WTC11 (cell line): Measurements from ENCODE around the gene SNX13. TPM values are rescaled to one million over a fixed set of nuclear protein-coding genes. Genes with fewer than 3 reads are reported as not detected.

Source experiments
- ATAC-seq: fragments of 200-7000 bp; cut with Tn5 transposase; 2 replicates; pipeline ENCODE4 v1.10.0; 2021; ENCODE audit warnings: mild to moderate bottlenecking, moderate library complexity
- CTCF ChIA-PET: fragments of 300-600 bp; sonication (Branson Sonifier 250); formaldehyde crosslinking; loops from one replicate; lab custom pipeline; 2021; ENCODE audit warnings: antibody characterized with exemption; lab: Charles Lee
- POLR2A ChIA-PET: fragments of 350-600 bp; sonication (Branson Sonifier 250); formaldehyde crosslinking; loops from one replicate; lab custom pipeline; 2021; ENCODE audit warnings: antibody characterized with exemption; lab: Charles Lee
- DNase-seq: peaks from one replicate; pipeline ENCODE4 v3.0.0; 2021; ENCODE audit warnings: low spot score
- H3K27ac Mint-ChIP-seq: 2 replicates; pipeline ENCODE4 v1.8.0; 2021; ENCODE audit warnings: mixed read lengths
- H3K27me3 Mint-ChIP-seq: 2 replicates; pipeline ENCODE4 v1.8.0; 2021; ENCODE audit warnings: low read depth, mild to moderate bottlenecking, moderate library complexity, mixed read lengths
- H3K36me3 Mint-ChIP-seq: 2 replicates; pipeline ENCODE4 v1.8.0; 2021; ENCODE audit warnings: mixed read lengths
- H3K4me1 Mint-ChIP-seq: 2 replicates; pipeline ENCODE4 v1.8.0; 2022; ENCODE audit warnings: mixed read lengths
- H3K4me3 Mint-ChIP-seq: 2 replicates; pipeline ENCODE4 v1.8.0; 2021; ENCODE audit warnings: mild to moderate bottlenecking, moderate library complexity, mixed read lengths
- H3K9me3 Mint-ChIP-seq: 2 replicates; pipeline ENCODE4 v1.8.0; 2021; ENCODE audit warnings: mixed read lengths
- CREB1 ChIP-seq: sonication (generic); formaldehyde crosslinking; IDR thresholded peaks from 2 replicates; pipeline ENCODE4 v1.8.0; 2023; ENCODE audit warnings: mild to moderate bottlenecking, missing genetic modification reagents
- CREM ChIP-seq: sonication (generic); formaldehyde crosslinking; IDR thresholded peaks from 2 replicates; pipeline ENCODE4 v1.8.1; 2022; ENCODE audit warnings: mild to moderate bottlenecking, missing genetic modification reagents, moderate library complexity
- FOXJ3 ChIP-seq: sonication (generic); formaldehyde crosslinking; IDR thresholded peaks from 2 replicates; pipeline ENCODE4 v1.9.0; 2021; ENCODE audit warnings: missing genetic modification reagents, mild to moderate bottlenecking, borderline replicate concordance
- GTF2I ChIP-seq: fragments of 250-450 bp; sonication (Bioruptor Pico); conservative IDR thresholded peaks from 2 replicates; pipeline ENCODE4 v1.4.0; 2021; ENCODE audit warnings: mild to moderate bottlenecking
- IRF2 ChIP-seq: sonication (generic); formaldehyde crosslinking; IDR thresholded peaks from 2 replicates; pipeline ENCODE4 v1.8.0; 2022; ENCODE audit warnings: low read depth, missing genetic modification reagents, borderline replicate concordance
- JUN ChIP-seq: sonication (generic); formaldehyde crosslinking; IDR thresholded peaks from 2 replicates; pipeline ENCODE4 v1.8.0; 2023; ENCODE audit warnings: mild to moderate bottlenecking, missing genetic modification reagents
- NR2C2 ChIP-seq: sonication (generic); formaldehyde crosslinking; IDR thresholded peaks from 2 replicates; pipeline ENCODE4 v1.8.0; 2022; ENCODE audit warnings: mild to moderate bottlenecking, missing genetic modification reagents
- PREB ChIP-seq: sonication (generic); formaldehyde crosslinking; IDR thresholded peaks from 2 replicates; pipeline ENCODE4 v1.8.1; 2022; ENCODE audit warnings: mild to moderate bottlenecking, missing genetic modification reagents, moderate library complexity, borderline replicate concordance
- SMAD4 ChIP-seq: sonication (generic); formaldehyde crosslinking; IDR thresholded peaks from 2 replicates; pipeline ENCODE4 v1.8.0; 2022; ENCODE audit warnings: mild to moderate bottlenecking, missing genetic modification reagents
- TEAD1 ChIP-seq: sonication (generic); formaldehyde crosslinking; IDR thresholded peaks from 2 replicates; pipeline ENCODE4 v1.8.0; 2022; ENCODE audit warnings: mild to moderate bottlenecking, missing genetic modification reagents
- ZBTB21 ChIP-seq: sonication (generic); formaldehyde crosslinking; IDR thresholded peaks from 2 replicates; pipeline ENCODE4 v1.8.1; 2023; ENCODE audit warnings: mild to moderate bottlenecking, missing genetic modification reagents, borderline replicate concordance
- ZNF121 ChIP-seq: sonication (generic); formaldehyde crosslinking; IDR thresholded peaks from 2 replicates; pipeline ENCODE4 v1.8.0; 2023; ENCODE audit warnings: missing genetic modification reagents
- ZNF396 ChIP-seq: fragments of 250-450 bp; sonication (Bioruptor Pico); IDR thresholded peaks from 2 replicates; pipeline ENCODE4 v1.8.0; 2021; ENCODE audit warnings: mild to moderate bottlenecking, moderate library complexity, borderline replicate concordance
- ZSCAN18 ChIP-seq: fragments of 250-450 bp; sonication (Bioruptor Pico); IDR thresholded peaks from 2 replicates; pipeline ENCODE4 v2.1.2; 2022; ENCODE audit warnings: mild to moderate bottlenecking, moderate library complexity
- total RNA-seq: library from RNA; stranded (reverse); gene quantifications from 3 replicates; pipeline ENCODE4 v1.2.3, GENCODE V29; 2021
- TF ChIP-seq, protein P1 (sequence below): fragments of 250-450 bp; sonication (Bioruptor Pico); IDR thresholded peaks from 2 replicates; pipeline ENCODE4 v1.9.0; 2021; ENCODE audit warnings: moderate library complexity, mild to moderate bottlenecking, inconsistent platforms, borderline replicate concordance
- TF ChIP-seq, protein P2 (sequence below): sonication (generic); formaldehyde crosslinking; IDR thresholded peaks from 2 replicates; pipeline ENCODE4 v1.8.1; 2022; ENCODE audit warnings: low read depth, missing genetic modification reagents, borderline replicate concordance
- TF ChIP-seq, protein P3 (sequence below): fragments of 250-450 bp; sonication (Bioruptor Pico); IDR thresholded peaks from 2 replicates; pipeline ENCODE4 v1.8.0; 2021; ENCODE audit warnings: mild to moderate bottlenecking
- TF ChIP-seq, protein P4 (sequence below): sonication (generic); formaldehyde crosslinking; IDR thresholded peaks from 2 replicates; pipeline ENCODE4 v1.8.1; 2023; ENCODE audit warnings: mild to moderate bottlenecking, missing genetic modification reagents, borderline replicate concordance
- TF ChIP-seq, protein P5 (sequence below): sonication (generic); formaldehyde crosslinking; IDR thresholded peaks from 2 replicates; pipeline ENCODE4 v1.8.1; 2023; ENCODE audit warnings: mild to moderate bottlenecking, missing genetic modification reagents
- TF ChIP-seq, protein P6 (sequence below): sonication (generic); formaldehyde crosslinking; IDR thresholded peaks from 2 replicates; pipeline ENCODE4 v1.8.0; 2023; ENCODE audit warnings: missing genetic modification reagents

SNX13 gene
- total RNA-seq, 1 experiment from 2014 or later: 27.5 TPM

- TF ChIP-seq, protein P1, sequence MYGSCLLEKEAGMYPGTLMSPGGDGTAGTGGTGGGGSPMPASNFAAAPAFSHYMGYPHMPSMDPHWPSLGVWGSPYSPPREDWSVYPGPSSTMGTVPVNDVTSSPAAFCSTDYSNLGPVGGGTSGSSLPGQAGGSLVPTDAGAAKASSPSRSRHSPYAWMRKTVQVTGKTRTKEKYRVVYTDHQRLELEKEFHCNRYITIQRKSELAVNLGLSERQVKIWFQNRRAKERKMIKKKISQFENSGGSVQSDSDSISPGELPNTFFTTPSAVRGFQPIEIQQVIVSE (CRISPR knock-in tag): no peak
- TF ChIP-seq, protein P2, sequence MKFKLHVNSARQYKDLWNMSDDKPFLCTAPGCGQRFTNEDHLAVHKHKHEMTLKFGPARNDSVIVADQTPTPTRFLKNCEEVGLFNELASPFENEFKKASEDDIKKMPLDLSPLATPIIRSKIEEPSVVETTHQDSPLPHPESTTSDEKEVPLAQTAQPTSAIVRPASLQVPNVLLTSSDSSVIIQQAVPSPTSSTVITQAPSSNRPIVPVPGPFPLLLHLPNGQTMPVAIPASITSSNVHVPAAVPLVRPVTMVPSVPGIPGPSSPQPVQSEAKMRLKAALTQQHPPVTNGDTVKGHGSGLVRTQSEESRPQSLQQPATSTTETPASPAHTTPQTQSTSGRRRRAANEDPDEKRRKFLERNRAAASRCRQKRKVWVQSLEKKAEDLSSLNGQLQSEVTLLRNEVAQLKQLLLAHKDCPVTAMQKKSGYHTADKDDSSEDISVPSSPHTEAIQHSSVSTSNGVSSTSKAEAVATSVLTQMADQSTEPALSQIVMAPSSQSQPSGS (CRISPR knock-in tag): no peak
- TF ChIP-seq NR2C2 (no peak), FOXJ3 (no peak)
These were observed 97.3 kb downstream of the SNX13 start (continued) for GRCh38 chr7:17843041-17843440.

GRCh38 chr7:17832820-17833355, 107.4 kb downstream of the SNX13 start:
- Mint-ChIP-seq H3K4me3 (no peak overlapping the region), H3K4me1 (no peaks in the 10 kb centered on the region), H3K27ac (no peak overlapping the region), H3K36me3 (no peaks in the 10 kb centered on the region), H3K9me3 (no peaks in the 10 kb centered on the region), H3K27me3 (no peaks in the 10 kb centered on the region)
- no peak for DNase-seq
- ChIA-PET POLR2A (no interaction called here), CTCF (no interaction called here)
- TF ChIP-seq, protein P3, sequence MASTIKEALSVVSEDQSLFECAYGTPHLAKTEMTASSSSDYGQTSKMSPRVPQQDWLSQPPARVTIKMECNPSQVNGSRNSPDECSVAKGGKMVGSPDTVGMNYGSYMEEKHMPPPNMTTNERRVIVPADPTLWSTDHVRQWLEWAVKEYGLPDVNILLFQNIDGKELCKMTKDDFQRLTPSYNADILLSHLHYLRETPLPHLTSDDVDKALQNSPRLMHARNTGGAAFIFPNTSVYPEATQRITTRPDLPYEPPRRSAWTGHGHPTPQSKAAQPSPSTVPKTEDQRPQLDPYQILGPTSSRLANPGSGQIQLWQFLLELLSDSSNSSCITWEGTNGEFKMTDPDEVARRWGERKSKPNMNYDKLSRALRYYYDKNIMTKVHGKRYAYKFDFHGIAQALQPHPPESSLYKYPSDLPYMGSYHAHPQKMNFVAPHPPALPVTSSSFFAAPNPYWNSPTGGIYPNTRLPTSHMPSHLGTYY (CRISPR knock-in tag): no peak
- TF ChIP-seq, protein P4, sequence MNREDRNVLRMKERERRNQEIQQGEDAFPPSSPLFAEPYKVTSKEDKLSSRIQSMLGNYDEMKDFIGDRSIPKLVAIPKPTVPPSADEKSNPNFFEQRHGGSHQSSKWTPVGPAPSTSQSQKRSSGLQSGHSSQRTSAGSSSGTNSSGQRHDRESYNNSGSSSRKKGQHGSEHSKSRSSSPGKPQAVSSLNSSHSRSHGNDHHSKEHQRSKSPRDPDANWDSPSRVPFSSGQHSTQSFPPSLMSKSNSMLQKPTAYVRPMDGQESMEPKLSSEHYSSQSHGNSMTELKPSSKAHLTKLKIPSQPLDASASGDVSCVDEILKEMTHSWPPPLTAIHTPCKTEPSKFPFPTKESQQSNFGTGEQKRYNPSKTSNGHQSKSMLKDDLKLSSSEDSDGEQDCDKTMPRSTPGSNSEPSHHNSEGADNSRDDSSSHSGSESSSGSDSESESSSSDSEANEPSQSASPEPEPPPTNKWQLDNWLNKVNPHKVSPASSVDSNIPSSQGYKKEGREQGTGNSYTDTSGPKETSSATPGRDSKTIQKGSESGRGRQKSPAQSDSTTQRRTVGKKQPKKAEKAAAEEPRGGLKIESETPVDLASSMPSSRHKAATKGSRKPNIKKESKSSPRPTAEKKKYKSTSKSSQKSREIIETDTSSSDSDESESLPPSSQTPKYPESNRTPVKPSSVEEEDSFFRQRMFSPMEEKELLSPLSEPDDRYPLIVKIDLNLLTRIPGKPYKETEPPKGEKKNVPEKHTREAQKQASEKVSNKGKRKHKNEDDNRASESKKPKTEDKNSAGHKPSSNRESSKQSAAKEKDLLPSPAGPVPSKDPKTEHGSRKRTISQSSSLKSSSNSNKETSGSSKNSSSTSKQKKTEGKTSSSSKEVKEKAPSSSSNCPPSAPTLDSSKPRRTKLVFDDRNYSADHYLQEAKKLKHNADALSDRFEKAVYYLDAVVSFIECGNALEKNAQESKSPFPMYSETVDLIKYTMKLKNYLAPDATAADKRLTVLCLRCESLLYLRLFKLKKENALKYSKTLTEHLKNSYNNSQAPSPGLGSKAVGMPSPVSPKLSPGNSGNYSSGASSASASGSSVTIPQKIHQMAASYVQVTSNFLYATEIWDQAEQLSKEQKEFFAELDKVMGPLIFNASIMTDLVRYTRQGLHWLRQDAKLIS: no peak
- TF ChIP-seq JUN (no peak), GTF2I (CRISPR knock-in tag) (no peak), TEAD1 (CRISPR knock-in tag) (no peak), IRF2 (no peak), ZBTB21 (CRISPR knock-in tag) (no peak), CREB1 (CRISPR knock-in tag) (no peak), ZNF121 (CRISPR knock-in tag) (no peak), ZNF396 (CRISPR knock-in tag) (no peak), PREB (no peak), ZSCAN18 (CRISPR knock-in tag) (no peak), CREM (CRISPR knock-in tag) (no peak), SMAD4 (CRISPR knock-in tag) (no peak)
- TF ChIP-seq, protein P5, sequence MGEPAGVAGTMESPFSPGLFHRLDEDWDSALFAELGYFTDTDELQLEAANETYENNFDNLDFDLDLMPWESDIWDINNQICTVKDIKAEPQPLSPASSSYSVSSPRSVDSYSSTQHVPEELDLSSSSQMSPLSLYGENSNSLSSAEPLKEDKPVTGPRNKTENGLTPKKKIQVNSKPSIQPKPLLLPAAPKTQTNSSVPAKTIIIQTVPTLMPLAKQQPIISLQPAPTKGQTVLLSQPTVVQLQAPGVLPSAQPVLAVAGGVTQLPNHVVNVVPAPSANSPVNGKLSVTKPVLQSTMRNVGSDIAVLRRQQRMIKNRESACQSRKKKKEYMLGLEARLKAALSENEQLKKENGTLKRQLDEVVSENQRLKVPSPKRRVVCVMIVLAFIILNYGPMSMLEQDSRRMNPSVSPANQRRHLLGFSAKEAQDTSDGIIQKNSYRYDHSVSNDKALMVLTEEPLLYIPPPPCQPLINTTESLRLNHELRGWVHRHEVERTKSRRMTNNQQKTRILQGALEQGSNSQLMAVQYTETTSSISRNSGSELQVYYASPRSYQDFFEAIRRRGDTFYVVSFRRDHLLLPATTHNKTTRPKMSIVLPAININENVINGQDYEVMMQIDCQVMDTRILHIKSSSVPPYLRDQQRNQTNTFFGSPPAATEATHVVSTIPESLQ (CRISPR knock-in tag): no peak
- TF ChIP-seq, protein P6, sequence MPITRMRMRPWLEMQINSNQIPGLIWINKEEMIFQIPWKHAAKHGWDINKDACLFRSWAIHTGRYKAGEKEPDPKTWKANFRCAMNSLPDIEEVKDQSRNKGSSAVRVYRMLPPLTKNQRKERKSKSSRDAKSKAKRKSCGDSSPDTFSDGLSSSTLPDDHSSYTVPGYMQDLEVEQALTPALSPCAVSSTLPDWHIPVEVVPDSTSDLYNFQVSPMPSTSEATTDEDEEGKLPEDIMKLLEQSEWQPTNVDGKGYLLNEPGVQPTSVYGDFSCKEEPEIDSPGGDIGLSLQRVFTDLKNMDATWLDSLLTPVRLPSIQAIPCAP (CRISPR knock-in tag): no peak
- ATAC-seq: no peak
